DOHH2 (cell line): ENCODE data around the gene PRKN.

Experiments
- CTCF ChIP-seq: fragments of 200-600 bp; sonication (generic); IDR thresholded peaks from one replicate; pipeline ENCODE4 v1.5.1; 2014; ENCODE audit warnings: antibody characterized with exemption, mild to moderate bottlenecking, low read depth, low read length; ENCODE audit not compliant: poor library complexity, severe bottlenecking
- EZH2phosphoT487 ChIP-seq: fragments of 200-600 bp; sonication (generic); IDR thresholded peaks from 2 replicates; pipeline ENCODE4 v1.6.1; 2017; ENCODE audit warnings: borderline replicate concordance, mild to moderate bottlenecking, antibody characterized with exemption, low read length, moderate library complexity, mixed read lengths

GRCh38 chr6:162403031-162403430 is 324.5 kb downstream of the PRKN start:
- TF ChIP-seq CTCF (no peak), EZH2phosphoT487 (no peak)
